Measurements from ENCODE around the gene APLP1. TPM values are rescaled to one million over a fixed set of nuclear protein-coding genes. Genes with fewer than 3 reads are reported as not detected.

APLP1 gene
- total and polyA plus RNA-seq, 2 of the 4 experiments (the other 2 are of a cell fraction): 4.7 to 41.0 TPM

DNA sequence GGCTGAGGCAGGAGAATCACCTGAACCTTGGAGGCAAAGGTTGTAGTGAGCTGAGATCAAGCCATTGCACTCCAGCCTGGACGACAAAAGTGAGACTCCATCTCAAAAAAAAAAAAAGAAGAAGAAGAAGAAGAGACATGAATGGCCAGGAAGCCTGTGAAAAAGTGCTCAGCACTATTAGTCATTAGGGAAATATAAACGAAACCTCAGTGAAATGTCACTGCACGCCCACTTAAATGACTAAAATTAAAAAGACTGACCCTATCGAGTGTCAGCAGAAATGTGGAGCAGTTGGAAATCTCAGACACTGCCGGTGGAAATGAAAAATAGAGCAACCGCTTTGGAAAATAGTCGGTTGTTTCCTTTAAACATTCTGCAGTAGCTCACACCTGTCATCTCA lies 45.2 kb downstream of the APLP1 start:
- dilution Hi-C loops (cut with HindIII; ENCODE audit: low sequenced_read_pairs, unreplicated experiment) (no loop called here), intact Hi-C loops (cut with micrococcal nuclease) (no loop called here), in situ Hi-C loops (cut with MboI; ENCODE audit: low sequenced_read_pairs) (no loop called here)
- no peak overlapping the region; a peak in 1 of 4 replicates for H4K8ac ChIP-seq (ENCODE audit: low read depth in 2 of 2, low read length in 2 of 2)
- no peaks in the 10 kb centered on the region for H3K36me3 ChIP-seq (ENCODE audit: control insufficient read depth, insufficient read depth, low read length)
- TF ChIP-seq MXI1 (IDR thresholded peaks at IDR 0.05; ENCODE audit: borderline replicate concordance, low read depth, low read length) (no peak), RCOR1 (IDR thresholded peaks at IDR 0.05; ENCODE audit: insufficient replicate concordance, low read length) (no peak), CHD1 (IDR thresholded peaks at IDR 0.05; ENCODE audit: low read depth, low read length) (no peak), FOS (IDR thresholded peaks at IDR 0.05; ENCODE audit: low read depth, low read length) (0 out of 2 replicates have a peak, but pooled peaks have one; percentile 38), SMC3 (IDR thresholded peaks at IDR 0.05; ENCODE audit: low read depth, low read length) (no peak), RAD21 (IDR thresholded peaks at IDR 0.05; ENCODE audit: low read length) (no peak), POLR2A (IDR thresholded peaks at IDR 0.05; ENCODE audit: low read depth, low read length) (no peak), MAFK (IDR thresholded peaks at IDR 0.05; ENCODE audit: low read depth, low read length) (peak; percentile 45), RFX5 (IDR thresholded peaks at IDR 0.05; ENCODE audit: low read depth, low read length) (no peak), BHLHE40 (IDR thresholded peaks at IDR 0.05; ENCODE audit: low read depth, low read length) (no peak), MAZ (IDR thresholded peaks at IDR 0.05; ENCODE audit: borderline replicate concordance, low read depth, low read length) (no peak), CEBPB (IDR thresholded peaks at IDR 0.05; ENCODE audit: low read depth, low read length) (no peak)
- TF ChIP-seq, protein P1, sequence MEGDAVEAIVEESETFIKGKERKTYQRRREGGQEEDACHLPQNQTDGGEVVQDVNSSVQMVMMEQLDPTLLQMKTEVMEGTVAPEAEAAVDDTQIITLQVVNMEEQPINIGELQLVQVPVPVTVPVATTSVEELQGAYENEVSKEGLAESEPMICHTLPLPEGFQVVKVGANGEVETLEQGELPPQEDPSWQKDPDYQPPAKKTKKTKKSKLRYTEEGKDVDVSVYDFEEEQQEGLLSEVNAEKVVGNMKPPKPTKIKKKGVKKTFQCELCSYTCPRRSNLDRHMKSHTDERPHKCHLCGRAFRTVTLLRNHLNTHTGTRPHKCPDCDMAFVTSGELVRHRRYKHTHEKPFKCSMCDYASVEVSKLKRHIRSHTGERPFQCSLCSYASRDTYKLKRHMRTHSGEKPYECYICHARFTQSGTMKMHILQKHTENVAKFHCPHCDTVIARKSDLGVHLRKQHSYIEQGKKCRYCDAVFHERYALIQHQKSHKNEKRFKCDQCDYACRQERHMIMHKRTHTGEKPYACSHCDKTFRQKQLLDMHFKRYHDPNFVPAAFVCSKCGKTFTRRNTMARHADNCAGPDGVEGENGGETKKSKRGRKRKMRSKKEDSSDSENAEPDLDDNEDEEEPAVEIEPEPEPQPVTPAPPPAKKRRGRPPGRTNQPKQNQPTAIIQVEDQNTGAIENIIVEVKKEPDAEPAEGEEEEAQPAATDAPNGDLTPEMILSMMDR (conservative IDR thresholded peaks at IDR 0.05; ENCODE audit: low read depth, low read length): no peak
- TF ChIP-seq, protein P2, sequence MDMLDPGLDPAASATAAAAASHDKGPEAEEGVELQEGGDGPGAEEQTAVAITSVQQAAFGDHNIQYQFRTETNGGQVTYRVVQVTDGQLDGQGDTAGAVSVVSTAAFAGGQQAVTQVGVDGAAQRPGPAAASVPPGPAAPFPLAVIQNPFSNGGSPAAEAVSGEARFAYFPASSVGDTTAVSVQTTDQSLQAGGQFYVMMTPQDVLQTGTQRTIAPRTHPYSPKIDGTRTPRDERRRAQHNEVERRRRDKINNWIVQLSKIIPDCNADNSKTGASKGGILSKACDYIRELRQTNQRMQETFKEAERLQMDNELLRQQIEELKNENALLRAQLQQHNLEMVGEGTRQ (IDR thresholded peaks at IDR 0.05; ENCODE audit: low read depth, low read length): no peak
- H3K4me1 ChIP-seq (ENCODE audit: control insufficient read depth, insufficient read depth, low read length): 0 out of 2 replicates have a peak, but pooled peaks cover 3% of the 10 kb centered on the region
- H2BK120ac ChIP-seq (ENCODE audit: low read depth, low read length): peak overlapping the region; percentile 79; the same call in 1 of the 2 replicates
- no peak overlapping the region for H2AK9ac ChIP-seq (replicated peaks; ENCODE audit: low read depth, low read length, poor library complexity)
- no peak overlapping the region for H3K56ac ChIP-seq (ENCODE audit: extremely low read depth, insufficient read depth, low read length)
- peak overlapping the region; percentile 69; the same call in 1 of the 2 replicates for H3K4ac ChIP-seq (ENCODE audit: low read depth, low read length)
- CTCF ChIA-PET: interaction anchor here (0.5 kb wide), 1 partner anchor 221 kb away, joined by 3 read pairs; no protein-coding TSS in a partner anchor
- peak; percentile 86 for ATAC-seq (ENCODE audit: low read depth)
- H3K14ac ChIP-seq (replicated peaks; ENCODE audit: low read depth, low read length): peak overlapping the region; percentile 94; the same call in 1 of the 2 replicates
- no peak overlapping the region for H2AK5ac ChIP-seq (ENCODE audit: low read depth, low read length)
- H2BK20ac ChIP-seq (ENCODE audit: low read depth, low read length): no peak overlapping the region
- no peaks in the 10 kb centered on the region; the same call in 1 of the 2 replicates for H3K9me1 ChIP-seq (ENCODE audit: insufficient read depth, low read length)
- H3K4me3 ChIP-seq (ENCODE audit: insufficient read depth, low read depth, low read length): no peak overlapping the region
- peak overlapping the region; percentile 83 for H2BK5ac ChIP-seq (ENCODE audit: low read depth, low read length, poor library complexity, severe bottlenecking)
- BruUV-seq (replicated peaks): no TSS peak
- no peak overlapping the region for H4K5ac ChIP-seq (ENCODE audit: low read depth, low read length)
- 0% methylated on average over 2 of the region's 7 CpGs; no CpG with 5 or more reads in 1 of the 2 experiments for WGBS, 2 experiments (ENCODE audit: extremely low coverage in 2 of 2, insufficient read length in 1 of 2)
- no peaks in the 10 kb centered on the region; a peak in 1 of 4 replicates for H3K79me1 ChIP-seq (ENCODE audit: low read depth in 1 of 2, low read length in 2 of 2)
- H3K4me2 ChIP-seq (ENCODE audit: low read depth, low read length): peak overlapping the region; percentile 49; the same call in 1 of the 2 replicates
- H3K23ac ChIP-seq (ENCODE audit: low read depth, low read length): 0 out of 2 replicates have a peak overlapping the region, but pooled peaks have one; percentile 68
- peak overlapping the region; percentile 44; the same call in 1 of the 2 replicates for H3K27ac ChIP-seq (ENCODE audit: insufficient read depth, low read length)
- H3K18ac ChIP-seq (ENCODE audit: low read depth, low read length): no peak overlapping the region
- peak overlapping the region; percentile 46; the same call in 1 of the 2 replicates for H3K9ac ChIP-seq (ENCODE audit: low read depth, low read length)
- no peaks in the 10 kb centered on the region for H3K27me3 ChIP-seq (ENCODE audit: control insufficient read depth, insufficient read depth, low read length)
- DNase-seq: peak; percentile 80
- H2AFZ ChIP-seq (replicated peaks; ENCODE audit: low read length, poor library complexity): no peak overlapping the region
- no peaks in the 10 kb centered on the region for H4K20me1 ChIP-seq (ENCODE audit: insufficient read depth, low read length)
- POLR2A ChIA-PET (ENCODE audit: unreplicated experiment): no interaction called here
- H4K91ac ChIP-seq (ENCODE audit: insufficient read depth, low read depth, low read length): 0 out of 2 replicates have a peak overlapping the region, but pooled peaks have one; percentile 11
- H3K9me3 ChIP-seq (ENCODE audit: control insufficient read depth, insufficient read depth, low read length): no peaks in the 10 kb centered on the region
- peak overlapping the region; percentile 3; the same call in 1 of the 3 replicates for H2BK15ac ChIP-seq (ENCODE audit: low read depth, low read length)

Measured in IMR-90 (cell line).